Measurements from ENCODE around the gene TMC2.
"Not testable (repeated sequence)": the region's sequence is repeated elsewhere in the genome, so short reads cannot be mapped to it uniquely, and the experiment has no call there.

Gene TMC2

DNA sequence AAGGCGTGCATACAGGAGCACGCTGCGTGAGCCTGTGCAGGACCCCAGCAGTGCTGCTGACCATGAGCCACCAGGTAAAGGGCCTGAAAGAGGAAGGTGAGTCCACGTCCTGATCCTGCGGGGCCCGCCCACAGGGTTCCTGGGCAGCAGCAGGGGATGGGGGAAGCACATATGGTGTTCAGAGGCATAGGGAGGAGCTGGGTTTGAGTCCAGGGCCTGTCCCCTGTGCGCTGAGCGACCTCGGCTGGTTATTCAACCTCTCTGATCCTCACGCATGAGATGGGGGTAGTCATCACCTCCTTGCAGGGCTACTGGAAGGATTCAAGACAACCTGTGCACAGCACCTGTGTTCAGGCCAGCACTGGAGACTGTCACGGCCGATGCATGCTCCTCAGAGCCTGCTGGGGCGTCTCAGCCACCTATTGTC is at the start of gene TMC2:
Gene TMC2, plus strand, starts transcription at position 14 of the 427 bp plus-strand sequence. Its CDS starts 49 bp downstream, at position 63.
- no peak for DNase-seq (ENCODE audit: low read depth, low spot score)
- H3K4me3 ChIP-seq (ENCODE audit: low read length) = no peak within 1 kb of the TSS
- H3K27ac ChIP-seq (ENCODE audit: low read length) = no peak within 1 kb of the TSS
- no peaks in the 10 kb centered on the region for H3K27me3 ChIP-seq (ENCODE audit: control insufficient read depth, insufficient read depth, low read length)
- no CpG with 5 or more reads among the region's 13 CpGs for WGBS (ENCODE audit: insufficient coverage, insufficient read length)
- no peaks in the 10 kb centered on the region for H3K36me3 ChIP-seq (ENCODE audit: control insufficient read depth, insufficient read depth, low read length)
- no peaks in the 10 kb centered on the region for H3K9me3 ChIP-seq (ENCODE audit: control insufficient read depth, insufficient read depth, low read length)
- peaks cover 6% of the 10 kb centered on the region for H3K4me1 ChIP-seq (ENCODE audit: control insufficient read depth, insufficient read depth, low read length)

- H3K27ac ChIP-seq (ENCODE audit: low read length); H3K36me3 ChIP-seq (ENCODE audit: control insufficient read depth, insufficient read depth, low read length); DNase-seq (ENCODE audit: low read depth, low spot score); H3K4me3 ChIP-seq (ENCODE audit: low read length); H3K4me1 ChIP-seq (ENCODE audit: control insufficient read depth, insufficient read depth, low read length); H3K27me3 ChIP-seq (ENCODE audit: control insufficient read depth, insufficient read depth, low read length); H3K9me3 ChIP-seq (ENCODE audit: control insufficient read depth, insufficient read depth, low read length): not testable (repeated sequence)
- no CpG with 5 or more reads among the region's 2 CpGs for WGBS (ENCODE audit: insufficient coverage, insufficient read length)
Observed at GRCh38 chr20:2502808-2503384, 33.5 kb upstream of the TMC2 start.

- H3K4me1 ChIP-seq (ENCODE audit: control insufficient read depth, insufficient read depth, low read length); H3K36me3 ChIP-seq (ENCODE audit: control insufficient read depth, insufficient read depth, low read length); H3K4me3 ChIP-seq (ENCODE audit: low read length); H3K27ac ChIP-seq (ENCODE audit: low read length); H3K9me3 ChIP-seq (ENCODE audit: control insufficient read depth, insufficient read depth, low read length); DNase-seq (ENCODE audit: low read depth, low spot score): not testable (repeated sequence)
- peaks cover 14% of the 10 kb centered on the region for H3K27me3 ChIP-seq (ENCODE audit: control insufficient read depth, insufficient read depth, low read length)
- no CpG with 5 or more reads among the region's 2 CpGs for WGBS (ENCODE audit: insufficient coverage, insufficient read length)
Observed at GRCh38 chr20:2504803-2505202, 31.6 kb upstream of the TMC2 start.

GRCh38 chr20:2506426-2506825 is 29.9 kb upstream of the TMC2 start:
- H3K4me3 ChIP-seq (ENCODE audit: low read length); H3K4me1 ChIP-seq (ENCODE audit: control insufficient read depth, insufficient read depth, low read length); H3K9me3 ChIP-seq (ENCODE audit: control insufficient read depth, insufficient read depth, low read length); H3K27ac ChIP-seq (ENCODE audit: low read length); H3K36me3 ChIP-seq (ENCODE audit: control insufficient read depth, insufficient read depth, low read length); DNase-seq (ENCODE audit: low read depth, low spot score): not testable (repeated sequence)
- no CpG with 5 or more reads among the region's 5 CpGs for WGBS (ENCODE audit: insufficient coverage, insufficient read length)
- H3K27me3 ChIP-seq (ENCODE audit: control insufficient read depth, insufficient read depth, low read length) = peaks cover 27% of the 10 kb centered on the region

DNA sequence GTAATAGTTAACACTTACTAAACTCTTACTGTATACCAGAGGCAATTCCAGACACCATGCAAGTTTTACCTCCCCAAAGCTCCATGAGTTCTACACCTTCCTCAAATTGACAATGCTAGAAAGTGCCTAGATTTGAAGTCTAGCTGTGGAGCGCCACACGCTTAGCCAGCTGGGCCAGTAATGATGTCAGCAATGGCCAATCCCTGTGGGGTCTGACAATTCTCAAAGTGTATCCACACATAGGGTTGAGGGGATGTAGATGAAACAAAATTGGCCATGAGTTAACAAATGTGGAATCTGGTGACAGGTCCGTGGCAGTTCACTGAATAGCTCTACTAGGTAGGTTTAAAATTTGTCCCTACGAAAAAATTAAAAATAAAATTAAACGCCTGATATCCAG is 28.9 kb upstream of the TMC2 start:
- Histone ChIP-seq H3K4me3 (ENCODE audit: low read length) (no peak overlapping the region), H3K4me1 (ENCODE audit: control insufficient read depth, insufficient read depth, low read length) (no peaks in the 10 kb centered on the region), H3K27ac (ENCODE audit: low read length) (no peak overlapping the region), H3K36me3 (ENCODE audit: control insufficient read depth, insufficient read depth, low read length) (no peaks in the 10 kb centered on the region), H3K27me3 (ENCODE audit: control insufficient read depth, insufficient read depth, low read length) (peaks cover 29% of the 10 kb centered on the region), H3K9me3 (ENCODE audit: control insufficient read depth, insufficient read depth, low read length) (no peaks in the 10 kb centered on the region)
- WGBS (ENCODE audit: insufficient coverage, insufficient read length) = no CpG with 5 or more reads among the region's 5 CpGs
- no peak for DNase-seq (ENCODE audit: low read depth, low spot score)

- peak overlapping the region; percentile 44; the same call in 1 of the 2 replicates for H3K4me3 ChIP-seq (ENCODE audit: low read length)
- H3K27me3 ChIP-seq (ENCODE audit: control insufficient read depth, insufficient read depth, low read length) = peaks cover 30% of the 10 kb centered on the region
- WGBS (ENCODE audit: insufficient coverage, insufficient read length) = no CpG with 5 or more reads among the region's 22 CpGs
- no peaks in the 10 kb centered on the region for H3K4me1 ChIP-seq (ENCODE audit: control insufficient read depth, insufficient read depth, low read length)
- no peaks in the 10 kb centered on the region for H3K36me3 ChIP-seq (ENCODE audit: control insufficient read depth, insufficient read depth, low read length)
- H3K27ac ChIP-seq (ENCODE audit: low read length) = no peak overlapping the region
- H3K9me3 ChIP-seq (ENCODE audit: control insufficient read depth, insufficient read depth, low read length) = no peaks in the 10 kb centered on the region
- DNase-seq (ENCODE audit: low read depth, low spot score) = no peak
Observed at GRCh38 chr20:2507875-2508630, 28.3 kb upstream of the TMC2 start.

DNA sequence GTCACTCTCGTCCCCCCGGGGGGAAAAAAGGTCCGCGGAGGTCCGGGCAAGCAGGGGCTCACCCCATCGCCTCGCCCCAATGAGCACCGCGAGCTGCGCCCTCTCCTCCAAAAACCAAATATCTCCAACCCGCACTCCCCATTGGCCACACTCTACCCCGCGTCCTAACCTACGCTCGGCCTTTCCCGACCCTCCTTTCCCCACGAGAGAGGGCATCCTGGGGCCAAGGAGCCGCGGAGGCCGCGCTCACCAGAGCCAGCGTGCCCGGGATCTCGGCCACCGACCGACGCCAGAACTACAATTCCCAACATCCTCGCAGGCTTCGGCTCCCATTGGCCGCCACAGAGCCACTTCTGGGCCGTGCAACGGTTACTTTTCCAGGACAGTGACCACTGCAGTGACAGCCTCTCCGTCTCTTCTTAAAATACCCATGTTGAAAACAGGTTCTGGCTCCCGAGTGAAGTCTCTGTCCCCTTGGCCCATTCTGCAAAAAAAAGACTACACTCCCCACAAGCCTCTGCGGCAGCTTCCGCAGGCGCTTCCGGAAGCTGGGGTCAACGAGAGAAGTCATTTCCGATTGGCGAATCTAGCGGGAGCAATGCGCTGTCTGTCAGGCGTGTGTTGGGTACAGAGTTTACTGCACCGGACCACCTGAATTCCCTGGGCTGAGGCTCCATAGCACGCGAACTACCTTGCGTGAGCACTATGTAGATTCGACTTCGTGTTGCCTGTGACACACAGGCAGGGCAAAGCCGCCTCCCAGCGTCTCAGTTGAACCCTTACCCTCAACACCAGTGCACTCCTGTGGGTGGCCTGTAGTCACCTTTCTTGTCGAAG is 27.5 kb upstream of the TMC2 start, which contains the start of gene ZNF343:
Gene ZNF343, minus strand, starts transcription at position 285 of the 837 bp plus-strand sequence. CDS start 15,020 bp downstream, outside the sequence.
- Histone ChIP-seq H3K27me3 (ENCODE audit: control insufficient read depth, insufficient read depth, low read length) (peaks cover 30% of the 10 kb centered on the region), H3K4me1 (ENCODE audit: control insufficient read depth, insufficient read depth, low read length) (no peaks in the 10 kb centered on the region), H3K9me3 (ENCODE audit: control insufficient read depth, insufficient read depth, low read length) (no peaks in the 10 kb centered on the region), H3K27ac (ENCODE audit: low read length) (no peak within 1 kb of the TSS), H3K4me3 (ENCODE audit: low read length) (peak within 1 kb of the TSS; percentile 44; the same call in 1 of the 2 replicates), H3K36me3 (ENCODE audit: control insufficient read depth, insufficient read depth, low read length) (no peaks in the 10 kb centered on the region)
- no peak for DNase-seq (ENCODE audit: low read depth, low spot score)
- no CpG with 5 or more reads among the region's 53 CpGs for WGBS (ENCODE audit: insufficient coverage, insufficient read length)

DNA sequence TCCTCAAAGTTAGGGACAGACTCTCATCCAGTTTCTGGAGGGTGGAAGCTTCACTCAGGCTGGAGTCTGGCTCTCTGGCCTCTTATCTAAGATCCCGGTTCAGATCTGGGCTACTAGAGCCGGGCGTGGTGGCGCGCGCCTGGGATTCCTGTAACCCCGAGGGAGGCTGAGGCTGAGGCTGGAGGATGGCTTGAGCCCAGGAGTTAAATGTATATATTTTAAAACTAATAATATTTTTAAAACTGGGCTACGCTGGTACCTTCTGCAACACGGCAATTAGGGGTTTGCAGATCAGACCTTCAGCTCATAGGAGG is 26.9 kb upstream of the TMC2 start:
- Histone ChIP-seq H3K9me3 (ENCODE audit: control insufficient read depth, insufficient read depth, low read length) (no peaks in the 10 kb centered on the region), H3K4me3 (ENCODE audit: low read length) (peak overlapping the region; percentile 44; the same call in 1 of the 2 replicates), H3K27me3 (ENCODE audit: control insufficient read depth, insufficient read depth, low read length) (peaks cover 30% of the 10 kb centered on the region), H3K27ac (ENCODE audit: low read length) (no peak overlapping the region), H3K36me3 (ENCODE audit: control insufficient read depth, insufficient read depth, low read length) (no peaks in the 10 kb centered on the region), H3K4me1 (ENCODE audit: control insufficient read depth, insufficient read depth, low read length) (no peaks in the 10 kb centered on the region)
- no peak for DNase-seq (ENCODE audit: low read depth, low spot score)
- no CpG with 5 or more reads among the region's 9 CpGs for WGBS (ENCODE audit: insufficient coverage, insufficient read length)

- Histone ChIP-seq H3K4me1 (ENCODE audit: control insufficient read depth, insufficient read depth, low read length) (no peaks in the 10 kb centered on the region), H3K27ac (ENCODE audit: low read length) (no peak overlapping the region), H3K27me3 (ENCODE audit: control insufficient read depth, insufficient read depth, low read length) (peaks cover 32% of the 10 kb centered on the region), H3K4me3 (ENCODE audit: low read length) (no peak overlapping the region), H3K36me3 (ENCODE audit: control insufficient read depth, insufficient read depth, low read length) (no peaks in the 10 kb centered on the region), H3K9me3 (ENCODE audit: control insufficient read depth, insufficient read depth, low read length) (no peaks in the 10 kb centered on the region)
- DNase-seq (ENCODE audit: low read depth, low spot score) = no peak
- WGBS (ENCODE audit: insufficient coverage, insufficient read length) = no CpG with 5 or more reads among the region's 3 CpGs
Observed at GRCh38 chr20:2509794-2510193, 26.6 kb upstream of the TMC2 start.

DNA sequence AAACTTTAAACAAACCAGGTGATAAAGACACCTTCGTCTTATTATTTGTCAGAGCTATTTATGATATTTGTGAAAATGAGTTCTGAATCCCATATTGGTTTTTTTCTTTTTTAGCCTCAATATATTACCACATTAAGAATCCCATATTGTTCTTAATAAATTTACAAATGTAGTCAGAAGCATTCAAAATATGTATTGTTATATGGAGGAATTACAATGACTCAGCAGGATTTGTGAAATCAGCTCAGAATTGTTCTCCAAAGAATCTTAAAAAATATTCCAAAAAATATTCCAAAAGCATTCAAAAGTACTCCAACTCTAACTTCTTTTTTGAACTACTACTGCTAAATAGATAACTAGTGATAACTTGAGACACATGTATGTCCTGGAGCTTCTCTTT is 21.2 kb upstream of the TMC2 start:
- peaks cover 29% of the 10 kb centered on the region for H3K27me3 ChIP-seq (ENCODE audit: control insufficient read depth, insufficient read depth, low read length)
- no peak overlapping the region for H3K4me3 ChIP-seq (ENCODE audit: low read length)
- WGBS (ENCODE audit: insufficient coverage, insufficient read length) = no CpG with 5 or more reads among the region's 1 CpG
- no peak overlapping the region for H3K27ac ChIP-seq (ENCODE audit: low read length)
- H3K36me3 ChIP-seq (ENCODE audit: control insufficient read depth, insufficient read depth, low read length) = no peaks in the 10 kb centered on the region
- no peaks in the 10 kb centered on the region for H3K4me1 ChIP-seq (ENCODE audit: control insufficient read depth, insufficient read depth, low read length)
- H3K9me3 ChIP-seq (ENCODE audit: control insufficient read depth, insufficient read depth, low read length) = no peaks in the 10 kb centered on the region
- DNase-seq (ENCODE audit: low read depth, low spot score) = no peak

All from iPS DF 6.9 (cell line).